WTC11 (cell line): ENCODE results near the gene ARG1.

Source experiments
- ATF1 ChIP-seq: sonication (generic); formaldehyde crosslinking; IDR thresholded peaks from 2 replicates; pipeline ENCODE4 v1.8.1; 2023; ENCODE audit warnings: mild to moderate bottlenecking, moderate library complexity, missing genetic modification reagents
- FOXP1 ChIP-seq: sonication (generic); formaldehyde crosslinking; IDR thresholded peaks from 2 replicates; pipeline ENCODE4 v1.8.0; 2022; ENCODE audit warnings: missing genetic modification reagents, mild to moderate bottlenecking, moderate library complexity, borderline replicate concordance
- JUN ChIP-seq: sonication (generic); formaldehyde crosslinking; IDR thresholded peaks from 2 replicates; pipeline ENCODE4 v1.8.0; 2023; ENCODE audit warnings: mild to moderate bottlenecking, missing genetic modification reagents
- TEAD4 ChIP-seq: sonication (generic); formaldehyde crosslinking; IDR thresholded peaks from 2 replicates; pipeline ENCODE4 v1.8.0; 2022; ENCODE audit warnings: mild to moderate bottlenecking, missing genetic modification reagents
- ZNF423 ChIP-seq: fragments of 250-450 bp; sonication (Bioruptor Pico); IDR thresholded peaks from 2 replicates; pipeline ENCODE4 v2.1.2; 2022; ENCODE audit warnings: mild to moderate bottlenecking, moderate library complexity
- TF ChIP-seq, protein P1 (sequence below): fragments of 200-600 bp; IDR thresholded peaks from 2 replicates; pipeline ENCODE4 v1.8.0; 2022; ENCODE audit warnings: antibody characterized with exemption
- TF ChIP-seq, protein P2 (sequence below): sonication (generic); formaldehyde crosslinking; IDR thresholded peaks from 2 replicates; pipeline ENCODE4 v1.8.1; 2022; ENCODE audit warnings: low read depth, missing genetic modification reagents, borderline replicate concordance
- TF ChIP-seq, protein P3 (sequence below): sonication (generic); formaldehyde crosslinking; IDR thresholded peaks from 2 replicates; pipeline ENCODE4 v1.8.0; 2022; ENCODE audit warnings: mild to moderate bottlenecking, missing genetic modification reagents

DNA sequence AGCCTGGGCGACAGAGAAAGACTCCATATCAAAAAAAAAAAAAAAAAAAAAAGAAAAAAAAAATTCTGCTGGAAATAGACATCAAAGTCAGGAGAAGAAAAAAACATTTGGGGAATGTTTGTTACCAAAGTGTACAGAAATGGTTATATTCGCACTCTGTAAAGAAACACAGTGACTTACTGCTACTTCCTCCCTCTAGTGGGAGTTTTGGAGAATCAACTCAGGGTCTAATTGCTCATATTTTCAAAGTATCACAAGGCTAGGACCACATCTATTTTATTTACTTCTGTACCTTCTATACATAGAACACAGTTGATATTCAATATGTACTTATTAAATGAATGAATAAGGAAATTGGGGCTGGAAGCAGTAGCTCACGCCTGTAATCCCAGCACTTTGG, 24.4 kb downstream of the ARG1 start:
- TF ChIP-seq, protein P1, sequence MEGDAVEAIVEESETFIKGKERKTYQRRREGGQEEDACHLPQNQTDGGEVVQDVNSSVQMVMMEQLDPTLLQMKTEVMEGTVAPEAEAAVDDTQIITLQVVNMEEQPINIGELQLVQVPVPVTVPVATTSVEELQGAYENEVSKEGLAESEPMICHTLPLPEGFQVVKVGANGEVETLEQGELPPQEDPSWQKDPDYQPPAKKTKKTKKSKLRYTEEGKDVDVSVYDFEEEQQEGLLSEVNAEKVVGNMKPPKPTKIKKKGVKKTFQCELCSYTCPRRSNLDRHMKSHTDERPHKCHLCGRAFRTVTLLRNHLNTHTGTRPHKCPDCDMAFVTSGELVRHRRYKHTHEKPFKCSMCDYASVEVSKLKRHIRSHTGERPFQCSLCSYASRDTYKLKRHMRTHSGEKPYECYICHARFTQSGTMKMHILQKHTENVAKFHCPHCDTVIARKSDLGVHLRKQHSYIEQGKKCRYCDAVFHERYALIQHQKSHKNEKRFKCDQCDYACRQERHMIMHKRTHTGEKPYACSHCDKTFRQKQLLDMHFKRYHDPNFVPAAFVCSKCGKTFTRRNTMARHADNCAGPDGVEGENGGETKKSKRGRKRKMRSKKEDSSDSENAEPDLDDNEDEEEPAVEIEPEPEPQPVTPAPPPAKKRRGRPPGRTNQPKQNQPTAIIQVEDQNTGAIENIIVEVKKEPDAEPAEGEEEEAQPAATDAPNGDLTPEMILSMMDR: 0 out of 2 replicates have a peak, but pooled peaks have one; percentile 11
- TF ChIP-seq FOXP1 (CRISPR knock-in tag) (no peak), JUN (CRISPR knock-in tag) (no peak), ATF1 (CRISPR knock-in tag) (no peak), TEAD4 (CRISPR knock-in tag) (no peak), ZNF423 (CRISPR knock-in tag) (no peak)
- TF ChIP-seq, protein P2, sequence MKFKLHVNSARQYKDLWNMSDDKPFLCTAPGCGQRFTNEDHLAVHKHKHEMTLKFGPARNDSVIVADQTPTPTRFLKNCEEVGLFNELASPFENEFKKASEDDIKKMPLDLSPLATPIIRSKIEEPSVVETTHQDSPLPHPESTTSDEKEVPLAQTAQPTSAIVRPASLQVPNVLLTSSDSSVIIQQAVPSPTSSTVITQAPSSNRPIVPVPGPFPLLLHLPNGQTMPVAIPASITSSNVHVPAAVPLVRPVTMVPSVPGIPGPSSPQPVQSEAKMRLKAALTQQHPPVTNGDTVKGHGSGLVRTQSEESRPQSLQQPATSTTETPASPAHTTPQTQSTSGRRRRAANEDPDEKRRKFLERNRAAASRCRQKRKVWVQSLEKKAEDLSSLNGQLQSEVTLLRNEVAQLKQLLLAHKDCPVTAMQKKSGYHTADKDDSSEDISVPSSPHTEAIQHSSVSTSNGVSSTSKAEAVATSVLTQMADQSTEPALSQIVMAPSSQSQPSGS (CRISPR knock-in tag): no peak
- TF ChIP-seq, protein P3, sequence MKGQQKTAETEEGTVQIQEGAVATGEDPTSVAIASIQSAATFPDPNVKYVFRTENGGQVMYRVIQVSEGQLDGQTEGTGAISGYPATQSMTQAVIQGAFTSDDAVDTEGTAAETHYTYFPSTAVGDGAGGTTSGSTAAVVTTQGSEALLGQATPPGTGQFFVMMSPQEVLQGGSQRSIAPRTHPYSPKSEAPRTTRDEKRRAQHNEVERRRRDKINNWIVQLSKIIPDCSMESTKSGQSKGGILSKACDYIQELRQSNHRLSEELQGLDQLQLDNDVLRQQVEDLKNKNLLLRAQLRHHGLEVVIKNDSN (CRISPR knock-in tag): no peak
